Activated T-helper 1 cell treated with anti-CD3 and anti-CD28 coated beads, Interleukin-2, amount 50 U/mL, for 16 hours (primary cell): ENCODE results near the gene NUMB.

Source experiments
- DNase-seq, 2 donors: peaks; one replicate each; pipeline ENCODE4 v3.0.0-alpha.2; 2020; ENCODE audit warnings: low read depth in 1 of 2, low spot score in 1 of 2

The NUMB gene

DNA sequence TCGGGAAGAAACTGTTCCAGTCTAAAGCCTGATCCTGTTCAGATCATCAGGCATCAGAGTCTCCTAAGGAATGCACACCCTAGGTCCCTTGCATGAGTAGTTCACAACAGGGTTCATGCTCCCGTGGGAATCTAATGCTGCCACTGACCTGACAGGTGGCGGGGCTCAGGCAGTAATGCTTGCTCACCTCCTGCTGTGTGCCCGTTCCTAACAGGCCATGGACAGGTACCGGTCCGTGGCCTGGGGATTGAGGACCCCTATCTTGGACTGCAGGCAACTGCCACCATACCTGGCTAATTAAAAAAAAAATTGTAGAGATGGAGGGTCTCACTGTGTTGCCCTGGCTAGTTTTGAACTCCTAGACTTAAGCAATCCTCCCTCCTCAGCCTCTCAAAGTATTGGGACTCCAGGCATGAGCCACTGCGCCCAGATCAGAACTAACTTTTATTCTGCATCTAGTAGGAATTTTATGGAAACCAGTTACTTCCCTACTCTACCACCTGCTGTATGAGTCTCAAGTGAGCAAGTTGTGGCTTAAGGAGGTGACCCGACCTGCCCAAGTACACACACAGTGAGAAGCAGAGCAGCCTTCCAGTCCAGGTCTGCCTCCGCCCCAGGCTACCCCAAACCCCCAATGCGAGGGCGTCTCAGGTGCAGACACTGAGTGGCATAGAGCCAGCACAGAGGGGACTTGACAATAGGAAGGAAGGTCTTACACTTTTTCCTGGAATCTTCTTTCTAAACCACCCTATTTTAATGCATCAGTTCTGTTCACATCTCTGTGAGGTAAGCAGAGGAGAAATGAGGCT, 223.6 kb downstream of the NUMB start:
- no peak for DNase-seq

GRCh38 chr14:73234029-73234428, 224.3 kb downstream of the NUMB start:
- DNase-seq = no peak

DNA sequence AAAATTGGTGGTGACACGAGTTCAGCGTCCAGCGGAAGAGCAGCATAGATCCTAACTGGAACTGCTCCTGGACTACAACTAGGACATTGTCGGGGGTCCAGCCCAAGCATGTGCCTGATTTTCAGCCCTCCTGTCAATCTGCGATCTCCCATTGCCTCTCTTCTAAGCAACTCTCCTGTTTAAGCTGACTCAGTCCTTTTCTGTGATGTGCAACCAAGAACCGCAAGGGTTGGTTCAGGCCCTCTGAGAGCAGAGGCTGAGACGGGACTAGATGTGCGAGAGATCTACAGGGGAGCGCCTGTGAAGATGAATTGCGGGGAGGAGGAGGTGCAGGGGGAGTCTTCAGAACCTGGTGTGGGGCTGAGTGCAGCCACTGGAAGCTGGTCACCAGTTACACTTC, 224.8 kb downstream of the NUMB start:
- no peak for DNase-seq

GRCh38 chr14:73232984-73233383, 225.4 kb downstream of the NUMB start:
- DNase-seq = no peak

DNA sequence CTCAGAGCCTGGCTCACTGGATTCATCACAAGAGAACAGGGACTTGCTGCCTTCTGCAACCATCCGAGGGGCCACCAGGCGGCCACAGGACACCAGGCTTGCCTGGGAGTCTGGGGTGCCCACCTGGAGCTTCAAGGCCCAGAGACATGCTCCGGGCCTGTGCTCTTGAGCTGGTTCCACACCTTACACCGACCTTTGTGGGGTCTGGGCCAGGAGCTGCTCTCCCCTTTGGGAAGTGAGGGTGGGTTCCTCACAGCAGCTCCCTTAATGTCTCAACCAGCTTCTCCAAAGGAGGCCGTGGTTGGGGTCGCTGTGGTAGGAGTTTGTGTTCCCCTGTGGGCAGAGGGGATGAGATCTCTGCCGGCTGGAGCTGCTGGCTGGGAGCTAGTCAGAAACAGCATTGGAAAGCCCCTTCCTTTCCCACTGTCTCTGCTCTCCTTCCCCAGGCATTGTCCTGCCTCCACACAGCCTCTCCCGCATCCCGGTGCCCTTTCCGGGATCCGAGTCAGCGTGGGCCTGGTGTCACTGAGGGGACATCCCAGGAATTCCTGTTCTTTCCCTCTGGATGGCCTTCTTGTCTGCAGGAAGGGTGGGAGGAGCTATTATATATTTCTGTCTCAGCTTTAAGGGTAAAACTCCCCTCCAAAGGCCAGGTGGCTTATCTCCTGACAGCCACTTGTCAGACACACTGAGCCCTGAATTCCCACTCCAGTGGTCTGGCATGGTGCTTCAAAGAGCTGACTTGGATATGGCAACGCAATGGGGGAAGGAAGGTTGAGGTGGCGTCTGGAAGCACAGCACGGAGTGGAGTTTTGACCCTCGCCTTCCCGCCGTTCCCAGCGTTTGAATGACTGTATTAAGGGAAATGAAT, 226.1 kb downstream of the NUMB start:
- no peak for DNase-seq

DNA sequence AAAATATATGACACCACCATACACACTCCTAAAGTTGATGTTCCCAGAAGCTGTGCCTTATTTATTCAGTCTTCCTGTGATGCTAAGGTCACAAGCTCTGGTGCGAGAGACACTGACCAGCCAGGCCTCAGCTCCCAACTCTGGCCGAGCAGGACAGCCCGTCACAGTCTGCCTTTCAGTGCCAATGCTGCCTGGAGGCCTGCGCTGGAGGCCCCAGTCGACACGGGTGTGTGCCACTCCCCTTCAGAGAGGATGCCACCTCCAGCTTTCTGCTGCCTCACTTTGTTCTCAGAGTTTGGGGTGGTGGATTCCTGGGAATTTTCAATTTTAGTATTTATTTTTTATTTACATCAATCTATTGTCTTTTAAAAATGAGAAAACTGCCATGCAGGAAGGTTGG, 228.3 kb downstream of the NUMB start:
- DNase-seq = no peak

- no peak for DNase-seq
Measured at GRCh38 chr14:73227812-73228781, 230.2 kb downstream of the NUMB start.

DNA sequence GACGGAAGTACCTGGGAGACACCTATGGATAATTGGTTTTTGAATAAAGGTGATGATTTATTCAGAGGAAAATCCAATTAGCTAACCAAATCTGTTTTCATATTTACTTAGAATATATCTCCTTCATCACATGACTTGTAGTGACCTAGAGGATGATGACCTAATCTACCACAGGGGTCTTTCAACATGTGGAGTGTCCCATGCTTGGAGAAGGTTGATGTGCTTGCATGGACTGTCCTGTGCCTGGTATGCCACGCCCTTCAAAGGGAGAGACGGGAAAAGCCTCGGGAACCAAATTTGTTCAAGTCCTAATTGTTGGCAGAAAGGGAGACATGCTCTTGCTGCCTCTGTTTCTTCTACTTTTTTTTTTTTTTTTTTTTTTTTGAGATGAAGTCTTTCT, 232.8 kb downstream of the NUMB start:
- no peak for DNase-seq
